ENCODE measurements around the gene SLX4IP. TPM values are rescaled to one million over a fixed set of nuclear protein-coding genes. Genes with fewer than 3 reads are reported as not detected.

The SLX4IP gene
- total RNA-seq, 1 donor from 2014 or later, result 5.4 TPM

DNA sequence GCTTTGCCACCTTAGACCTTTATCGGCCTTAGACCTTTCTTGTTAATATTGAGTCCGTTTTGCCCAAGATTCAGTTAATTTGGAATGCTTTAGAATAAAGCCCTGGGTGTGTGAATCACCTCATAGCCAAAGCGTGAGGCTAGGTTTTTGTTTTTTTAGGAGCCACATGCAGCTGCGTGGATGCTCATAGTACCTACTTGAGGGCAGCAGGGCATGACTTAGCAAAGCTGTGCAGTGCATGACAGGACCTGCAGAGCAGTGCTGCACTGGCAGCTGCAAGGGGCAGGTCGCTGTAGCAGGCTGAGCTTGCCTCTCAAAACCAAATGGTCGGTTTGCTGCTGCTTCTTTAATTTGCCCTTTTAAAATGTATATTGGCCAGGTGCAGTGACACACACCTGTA is 122.6 kb downstream of the SLX4IP start:
- peak overlapping the region; percentile 89 for H3K27ac Mint-ChIP-seq (ENCODE audit: unreplicated experiment)
- peaks cover 1% of the 10 kb centered on the region for H3K9me3 Mint-ChIP-seq (ENCODE audit: low read depth)
- TF ChIP-seq, protein P1, sequence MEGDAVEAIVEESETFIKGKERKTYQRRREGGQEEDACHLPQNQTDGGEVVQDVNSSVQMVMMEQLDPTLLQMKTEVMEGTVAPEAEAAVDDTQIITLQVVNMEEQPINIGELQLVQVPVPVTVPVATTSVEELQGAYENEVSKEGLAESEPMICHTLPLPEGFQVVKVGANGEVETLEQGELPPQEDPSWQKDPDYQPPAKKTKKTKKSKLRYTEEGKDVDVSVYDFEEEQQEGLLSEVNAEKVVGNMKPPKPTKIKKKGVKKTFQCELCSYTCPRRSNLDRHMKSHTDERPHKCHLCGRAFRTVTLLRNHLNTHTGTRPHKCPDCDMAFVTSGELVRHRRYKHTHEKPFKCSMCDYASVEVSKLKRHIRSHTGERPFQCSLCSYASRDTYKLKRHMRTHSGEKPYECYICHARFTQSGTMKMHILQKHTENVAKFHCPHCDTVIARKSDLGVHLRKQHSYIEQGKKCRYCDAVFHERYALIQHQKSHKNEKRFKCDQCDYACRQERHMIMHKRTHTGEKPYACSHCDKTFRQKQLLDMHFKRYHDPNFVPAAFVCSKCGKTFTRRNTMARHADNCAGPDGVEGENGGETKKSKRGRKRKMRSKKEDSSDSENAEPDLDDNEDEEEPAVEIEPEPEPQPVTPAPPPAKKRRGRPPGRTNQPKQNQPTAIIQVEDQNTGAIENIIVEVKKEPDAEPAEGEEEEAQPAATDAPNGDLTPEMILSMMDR (IDR thresholded peaks at IDR 0.05), result no peak
- H3K4me1 Mint-ChIP-seq (ENCODE audit: low read depth), result peaks cover 85% of the 10 kb centered on the region
- H3K4me3 Mint-ChIP-seq (ENCODE audit: unreplicated experiment), result no peak overlapping the region
- DNase-seq (ENCODE audit: low spot score), result no peak
- H3K27me3 Mint-ChIP-seq (ENCODE audit: low read depth), result no peaks in the 10 kb centered on the region
- no peaks in the 10 kb centered on the region for H3K36me3 Mint-ChIP-seq (ENCODE audit: low read depth)

DNA sequence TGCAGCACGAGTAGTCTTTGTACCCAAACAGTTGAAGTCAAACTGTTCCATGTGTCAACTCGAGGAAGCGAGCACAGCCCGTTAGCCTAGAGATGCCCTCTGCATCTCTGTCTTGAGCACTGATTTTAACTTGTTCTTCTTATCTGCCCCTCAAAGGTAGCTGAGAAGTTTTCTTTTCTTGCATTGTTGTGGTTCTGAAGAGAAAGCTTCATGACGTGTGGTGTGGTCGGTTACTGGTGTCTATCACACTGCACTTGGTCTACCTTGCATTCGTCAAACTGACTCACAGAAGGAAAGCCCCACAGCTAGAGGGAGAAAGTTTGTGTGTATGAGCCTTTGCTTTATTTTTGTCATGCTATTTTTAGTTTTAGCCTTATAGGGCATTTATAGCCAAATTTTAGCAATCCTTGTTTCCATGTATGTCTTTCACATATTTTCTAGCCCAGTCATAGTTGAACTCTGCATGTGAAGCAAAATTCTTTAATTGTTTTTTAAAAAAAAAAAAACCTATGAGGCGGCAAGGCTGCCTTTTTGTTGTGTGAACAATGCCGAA is 123.6 kb downstream of the SLX4IP start:
- Mint-ChIP-seq H3K4me1 (ENCODE audit: low read depth) (peaks cover 75% of the 10 kb centered on the region), H3K27me3 (ENCODE audit: low read depth) (no peaks in the 10 kb centered on the region), H3K4me3 (ENCODE audit: unreplicated experiment) (no peak overlapping the region), H3K36me3 (ENCODE audit: low read depth) (no peaks in the 10 kb centered on the region), H3K9me3 (ENCODE audit: low read depth) (peaks cover 11% of the 10 kb centered on the region), H3K27ac (ENCODE audit: unreplicated experiment) (peak overlapping the region; percentile 89)
- TF ChIP-seq, protein P1 (IDR thresholded peaks at IDR 0.05), result peak; percentile 75
- DNase-seq (ENCODE audit: low spot score), result no peak

DNA sequence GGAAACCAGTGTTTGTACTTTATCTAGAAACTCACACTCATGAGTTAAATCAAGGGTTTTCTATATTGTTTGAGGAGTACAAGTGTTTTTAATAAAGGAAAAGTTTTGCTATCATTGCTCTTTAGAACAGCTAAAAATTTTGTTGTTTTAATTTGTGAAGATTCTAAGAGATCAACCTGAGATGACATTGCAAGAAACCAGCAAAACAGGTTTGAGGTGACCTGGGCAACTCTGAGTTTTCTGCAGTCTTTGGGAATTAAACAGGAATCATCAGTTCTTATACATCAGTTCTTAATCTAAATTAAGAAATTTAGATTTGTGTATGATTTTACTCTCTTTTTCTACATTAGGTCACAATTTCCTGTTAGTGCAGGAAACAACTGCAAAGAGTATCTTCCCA is 124.2 kb downstream of the SLX4IP start:
- peaks cover 14% of the 10 kb centered on the region for H3K9me3 Mint-ChIP-seq (ENCODE audit: low read depth)
- TF ChIP-seq, protein P1 (IDR thresholded peaks at IDR 0.05), result no peak
- no peak for DNase-seq (ENCODE audit: low spot score)
- peak overlapping the region; percentile 89 for H3K27ac Mint-ChIP-seq (ENCODE audit: unreplicated experiment)
- H3K27me3 Mint-ChIP-seq (ENCODE audit: low read depth), result no peaks in the 10 kb centered on the region
- H3K4me3 Mint-ChIP-seq (ENCODE audit: unreplicated experiment), result no peak overlapping the region
- H3K4me1 Mint-ChIP-seq (ENCODE audit: low read depth), result peaks cover 69% of the 10 kb centered on the region
- H3K36me3 Mint-ChIP-seq (ENCODE audit: low read depth), result no peaks in the 10 kb centered on the region

DNA sequence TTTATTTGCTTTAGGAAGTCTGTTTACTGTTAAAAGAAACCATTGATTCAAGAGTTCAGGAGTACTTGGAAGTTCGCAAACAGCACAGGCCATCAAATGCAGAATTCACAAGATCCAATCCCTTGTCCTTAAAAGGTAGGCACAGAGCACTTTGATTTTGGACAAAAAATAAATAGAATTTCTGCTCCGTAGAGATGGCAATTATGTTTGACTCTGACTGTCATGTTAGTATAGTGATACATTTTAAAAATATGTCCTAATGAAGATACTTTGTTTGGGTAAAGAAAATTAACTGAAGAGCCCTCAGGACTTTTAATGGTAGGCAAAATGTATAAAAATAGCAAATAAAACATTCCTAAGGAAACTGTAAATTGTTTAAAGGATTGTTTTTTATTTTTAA is 125.6 kb downstream of the SLX4IP start:
- no peak overlapping the region for H3K4me3 Mint-ChIP-seq (ENCODE audit: unreplicated experiment)
- no peak for DNase-seq (ENCODE audit: low spot score)
- no peaks in the 10 kb centered on the region for H3K27me3 Mint-ChIP-seq (ENCODE audit: low read depth)
- peaks cover 70% of the 10 kb centered on the region for H3K4me1 Mint-ChIP-seq (ENCODE audit: low read depth)
- H3K36me3 Mint-ChIP-seq (ENCODE audit: low read depth), result no peaks in the 10 kb centered on the region
- H3K9me3 Mint-ChIP-seq (ENCODE audit: low read depth), result peaks cover 14% of the 10 kb centered on the region
- TF ChIP-seq, protein P1 (IDR thresholded peaks at IDR 0.05), result no peak
- no peak overlapping the region for H3K27ac Mint-ChIP-seq (ENCODE audit: unreplicated experiment)

DNA sequence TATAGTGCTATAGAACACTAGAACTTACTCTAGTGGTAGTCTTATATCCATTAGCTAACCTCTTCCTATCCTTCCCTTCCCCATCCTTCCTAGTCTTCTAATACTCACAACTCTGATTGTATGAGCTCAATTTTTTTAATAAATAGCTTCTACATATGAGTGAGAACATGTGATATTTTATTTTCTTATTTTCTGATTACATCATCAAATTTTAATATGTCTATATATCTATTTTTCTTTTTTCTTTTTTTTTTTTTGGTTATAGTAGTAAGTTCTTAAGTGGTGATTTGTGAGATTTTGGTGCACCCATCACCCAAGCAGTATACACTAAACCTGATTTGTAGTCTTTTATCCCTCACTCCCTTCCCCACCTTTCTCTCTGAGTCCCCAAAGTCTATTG is 126.2 kb downstream of the SLX4IP start:
- no peaks in the 10 kb centered on the region for H3K36me3 Mint-ChIP-seq (ENCODE audit: low read depth)
- H3K27ac Mint-ChIP-seq (ENCODE audit: unreplicated experiment), result peak overlapping the region; percentile 20
- peaks cover 70% of the 10 kb centered on the region for H3K4me1 Mint-ChIP-seq (ENCODE audit: low read depth)
- TF ChIP-seq, protein P1 (IDR thresholded peaks at IDR 0.05), result no peak
- no peak overlapping the region for H3K4me3 Mint-ChIP-seq (ENCODE audit: unreplicated experiment)
- peaks cover 14% of the 10 kb centered on the region for H3K9me3 Mint-ChIP-seq (ENCODE audit: low read depth)
- H3K27me3 Mint-ChIP-seq (ENCODE audit: low read depth), result no peaks in the 10 kb centered on the region
- DNase-seq (ENCODE audit: low spot score), result no peak

Measured in chondrocyte (in vitro differentiated cells).